ENCODE results near the gene KARS1.

Gene KARS1

DNA sequence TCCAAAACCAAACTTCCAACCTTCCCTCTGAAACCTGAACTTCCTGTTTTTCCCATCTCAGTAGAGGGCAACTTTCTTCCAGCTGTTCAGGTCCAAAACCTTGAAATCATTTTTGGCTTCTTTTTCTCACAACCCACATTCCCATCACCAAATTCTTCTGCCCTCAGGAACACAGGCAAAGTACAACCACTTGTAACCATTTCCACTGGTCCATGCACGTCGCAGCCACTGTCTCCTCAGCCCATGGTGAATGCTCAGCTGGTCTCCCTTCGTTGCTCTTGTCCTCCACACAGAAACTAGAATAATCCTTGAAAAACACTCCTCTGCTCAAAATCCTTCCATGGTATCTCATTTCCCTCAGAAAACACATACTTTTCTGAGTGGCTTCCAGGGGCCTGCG is 20.7 kb downstream of the KARS1 start:
- no peak overlapping the region for H3K27ac ChIP-seq
- no peak for TF ChIP-seq CTCF (conservative IDR thresholded peaks at IDR 0.05)

DNA sequence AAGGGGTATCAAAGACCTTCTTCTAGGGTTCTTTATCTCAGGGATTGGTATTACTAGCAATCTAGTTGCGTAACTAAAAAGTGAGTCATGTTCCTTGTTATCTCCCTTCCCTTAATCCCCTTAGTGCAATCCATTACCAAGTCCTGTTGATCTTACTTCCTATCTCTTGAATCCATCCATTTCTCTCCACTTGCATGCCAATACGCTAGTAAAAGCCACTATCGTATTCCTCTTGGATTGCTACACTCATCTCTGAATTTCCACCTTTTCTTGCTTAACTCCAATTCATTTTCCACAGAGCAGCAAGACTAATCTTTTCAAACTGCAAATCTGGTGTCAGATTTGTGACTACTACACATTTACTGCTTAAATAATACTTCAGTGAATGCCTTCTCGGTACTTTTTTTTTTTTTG is 22.5 kb downstream of the KARS1 start:
- TF ChIP-seq CTCF (conservative IDR thresholded peaks at IDR 0.05) (no peak), ZFX (IDR thresholded peaks at IDR 0.05) (no peak)
- no peak overlapping the region for H3K27ac ChIP-seq

- H3K27ac ChIP-seq: peak within 1 kb of the TSS; percentile 86
- TF ChIP-seq CTCF (conservative IDR thresholded peaks at IDR 0.05) (no peak), ZFX (IDR thresholded peaks at IDR 0.05) (peak; percentile 54)
Observed at GRCh38 chr16:75622761-75623605, 24.5 kb downstream of the KARS1 start, which contains the start of gene ADAT1. ADAT1 (minus strand) TSS chr16:75623281; CDS start chr16:75620799, 2,482 bp downstream.

DNA sequence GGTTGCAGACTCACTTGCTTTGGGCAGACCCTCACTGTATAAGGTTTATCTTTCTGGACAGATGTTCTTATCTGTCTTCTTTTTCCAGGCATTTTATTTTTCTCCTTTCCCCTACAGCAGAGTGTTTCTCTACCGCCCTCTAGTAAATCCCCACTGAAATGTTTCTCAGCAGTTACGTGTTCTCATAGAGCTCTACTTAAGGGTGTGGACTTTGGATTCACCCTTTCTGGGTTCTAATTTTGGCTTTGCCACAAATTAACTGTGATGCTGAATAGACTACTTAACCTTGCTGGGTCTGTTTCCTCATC is 26.3 kb downstream of the KARS1 start:
- H3K27ac ChIP-seq: no peak overlapping the region
- TF ChIP-seq CTCF (conservative IDR thresholded peaks at IDR 0.05): peak; percentile 39
- no peak for TF ChIP-seq ZFX (IDR thresholded peaks at IDR 0.05)

DNA sequence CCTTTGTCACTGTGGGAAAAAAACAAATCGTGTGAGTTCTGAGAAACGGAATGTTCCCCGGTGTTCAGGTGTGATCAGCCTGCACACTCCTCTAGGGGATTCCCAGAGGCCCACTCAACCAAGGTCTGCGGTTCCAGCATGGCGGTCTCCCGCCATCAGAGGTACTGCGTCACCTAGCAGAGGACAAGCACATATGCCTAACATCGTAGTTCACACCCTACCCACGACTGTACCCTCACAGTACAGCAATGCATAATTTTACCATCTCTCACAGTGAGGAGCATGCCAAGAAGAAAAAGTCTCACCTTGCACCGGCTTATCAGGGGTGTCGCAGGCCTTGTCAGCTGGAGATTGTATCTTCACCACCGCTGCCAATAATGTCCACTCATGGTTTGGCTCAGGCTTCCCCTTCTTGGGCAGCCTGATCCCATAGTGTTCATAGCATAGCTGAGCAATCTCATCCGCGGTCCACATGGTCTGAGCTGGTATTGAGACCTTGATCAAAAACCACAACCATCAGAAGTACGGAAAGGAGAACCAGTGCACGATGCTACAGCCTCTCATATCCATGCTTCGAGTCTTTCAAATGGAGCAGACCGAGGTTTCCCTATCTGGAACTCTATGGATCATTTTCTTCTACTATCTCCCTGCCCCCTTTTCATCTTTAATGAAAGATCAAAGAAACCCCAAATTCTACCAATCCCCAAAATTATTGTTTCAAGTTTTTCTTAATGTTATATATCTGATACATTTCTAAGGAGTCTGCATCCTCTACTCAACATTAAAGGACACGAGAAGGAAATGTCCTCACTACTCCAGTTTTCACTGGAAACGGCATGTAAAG is 26.9 kb downstream of the KARS1 start:
- H3K27ac ChIP-seq: no peak overlapping the region
- TF ChIP-seq CTCF (conservative IDR thresholded peaks at IDR 0.05): no peak
- no peak for TF ChIP-seq ZFX (IDR thresholded peaks at IDR 0.05)

- no peak for TF ChIP-seq CTCF (conservative IDR thresholded peaks at IDR 0.05)
- no peak for TF ChIP-seq ZFX (IDR thresholded peaks at IDR 0.05)
- no peak overlapping the region for H3K27ac ChIP-seq
Observed at GRCh38 chr16:75618780-75619179, 28.7 kb downstream of the KARS1 start.

GRCh38 chr16:75617121-75617520 is 30.3 kb downstream of the KARS1 start:
- H3K27ac ChIP-seq: no peak overlapping the region
- TF ChIP-seq CTCF (conservative IDR thresholded peaks at IDR 0.05): no peak
- no peak for TF ChIP-seq ZFX (IDR thresholded peaks at IDR 0.05)
